ENCODE data around the gene NUP43.
"Not testable (repeated sequence)": the region's sequence is repeated elsewhere in the genome, so short reads cannot be mapped to it uniquely, and the experiment has no call there.

Gene NUP43

DNA sequence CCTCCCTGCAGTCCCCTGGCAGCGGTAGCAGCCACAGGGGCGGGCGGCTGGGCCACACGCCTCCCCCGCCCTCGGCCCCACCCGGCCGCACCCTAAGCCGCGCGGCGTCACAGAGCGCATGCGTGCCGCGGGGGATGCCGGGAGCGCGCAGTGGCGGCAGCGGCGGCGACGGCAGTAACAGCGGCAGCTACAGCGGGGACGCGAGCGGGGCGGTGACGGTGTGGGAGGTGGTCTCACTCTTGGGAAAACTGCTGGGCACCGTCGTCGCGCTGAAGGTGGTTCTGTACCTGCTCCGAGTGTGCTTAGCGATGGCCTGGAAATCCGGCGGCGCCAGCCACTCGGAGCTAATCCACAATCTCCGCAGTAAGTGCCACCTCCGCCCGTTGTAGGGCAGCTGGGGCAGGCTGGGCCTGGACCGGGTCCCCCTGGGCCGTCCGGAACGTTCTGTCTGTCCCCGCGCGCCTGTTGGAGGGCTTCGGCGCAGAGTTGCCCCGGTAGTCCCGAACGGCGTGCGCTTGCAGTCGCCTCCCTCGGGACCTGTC lies 3.3 kb upstream of the NUP43 start, which contains the start of gene PCMT1:
Gene PCMT1 (plus strand): TSS at position 148 of the 542 bp plus-strand sequence. CDS start 161 bp downstream, at position 309.
- peak within 1 kb of the TSS; percentile 92 for H3K27ac ChIP-seq (replicated peaks; ENCODE audit: low read length)
- H3K14ac ChIP-seq (ENCODE audit: low read length), result peak within 1 kb of the TSS; percentile 85
- WGBS, 2 donors (ENCODE audit: extremely low coverage in 2 of 2, insufficient read length in 2 of 2, insufficient replicate concordance in 1 of 2), result no CpG with 5 or more reads among the region's 60 CpGs
- no peaks in the 10 kb centered on the region for H3K36me3 ChIP-seq (replicated peaks in 1 of 2; ENCODE audit: control insufficient read depth in 2 of 2, insufficient read depth in 2 of 2, low read length in 2 of 2)
- H3K79me1 ChIP-seq (ENCODE audit: low read depth, low read length), result peaks cover 10% of the 10 kb centered on the region
- H4K8ac ChIP-seq (ENCODE audit: low read depth, low read length), result no peak within 1 kb of the TSS
- H2BK12ac ChIP-seq (ENCODE audit: low read length), result no peak within 1 kb of the TSS
- peak within 1 kb of the TSS; percentile 6 for H2BK15ac ChIP-seq (ENCODE audit: low read length)
- peaks cover 0 to 6% of the 10 kb centered on the region in 2 donors for H3K4me1 ChIP-seq (ENCODE audit: control insufficient read depth in 2 of 2, insufficient read depth in 1 of 2, low read depth in 1 of 2, low read length in 2 of 2)
- H3K9me3 ChIP-seq (replicated peaks in 1 of 2; ENCODE audit: control insufficient read depth in 2 of 2, insufficient read depth in 1 of 2, low read depth in 1 of 2, low read length in 2 of 2), result peaks cover 0 to 2% of the 10 kb centered on the region in 2 donors
- H4K91ac ChIP-seq (ENCODE audit: low read depth, low read length, poor library complexity), result no peak within 1 kb of the TSS
- peak within 1 kb of the TSS; percentile 70 for H2AK5ac ChIP-seq (ENCODE audit: low read depth, low read length)
- peak within 1 kb of the TSS; percentile 84 for H3K4ac ChIP-seq (ENCODE audit: low read length)
- no peaks in the 10 kb centered on the region for H3K27me3 ChIP-seq (ENCODE audit: control insufficient read depth in 3 of 3, insufficient read depth in 3 of 3, low read depth in 1 of 3, low read length in 3 of 3)
- peak within 1 kb of the TSS; percentile 75 to 96 for H3K4me3 ChIP-seq (ENCODE audit: low read length in 2 of 2)
- peak within 1 kb of the TSS; percentile 100 for H2AFZ ChIP-seq (ENCODE audit: low read length)
- H2BK5ac ChIP-seq (ENCODE audit: low read length), result peak within 1 kb of the TSS; percentile 88
- H3K18ac ChIP-seq (ENCODE audit: low read length), result peak within 1 kb of the TSS; percentile 97
- H3K9ac ChIP-seq (ENCODE audit: low read depth, low read length, poor library complexity), result peak within 1 kb of the TSS; percentile 95
- peak within 1 kb of the TSS; percentile 100 for H3K23ac ChIP-seq (ENCODE audit: low read depth, low read length, poor library complexity)
- peak within 1 kb of the TSS; percentile 89 for H3K4me2 ChIP-seq (ENCODE audit: insufficient read depth, low read length, poor library complexity, severe bottlenecking)
- DNase-seq (ENCODE audit: low spot score), result peak; percentile 92
- no peak within 1 kb of the TSS for H2BK120ac ChIP-seq (ENCODE audit: low read depth, low read length)

DNA sequence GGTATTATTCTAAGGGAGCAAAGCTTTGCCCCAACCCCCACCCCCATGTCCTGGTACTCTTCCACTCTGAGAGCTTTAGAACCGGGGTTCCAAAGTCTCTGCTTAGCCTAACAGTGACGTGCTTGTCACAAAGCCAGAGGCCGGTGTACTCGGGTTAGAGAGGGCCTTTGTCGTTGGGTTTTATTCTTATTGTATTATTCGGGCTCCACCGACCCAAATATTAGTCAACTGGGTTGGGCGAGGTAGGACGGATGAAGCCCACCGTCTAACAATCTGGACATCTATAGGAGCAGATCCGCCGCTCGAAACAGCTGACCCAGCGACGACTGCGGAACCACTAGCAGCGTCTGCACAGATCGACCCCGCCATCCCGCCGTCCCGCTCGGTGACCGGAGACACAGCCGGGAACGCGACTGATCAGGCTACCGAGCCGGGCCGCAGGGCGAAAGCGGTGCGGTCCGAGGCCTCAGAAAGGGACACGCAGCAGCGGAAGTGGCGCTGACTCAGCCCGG lies 2.8 kb upstream of the NUP43 start:
- WGBS, 2 donors (ENCODE audit: extremely low coverage in 2 of 2, insufficient read length in 2 of 2, insufficient replicate concordance in 1 of 2), result no CpG with 5 or more reads among the region's 38 CpGs
- not testable (repeated sequence) for H4K91ac ChIP-seq (ENCODE audit: low read depth, low read length, poor library complexity); H3K14ac ChIP-seq (ENCODE audit: low read length); H2AK5ac ChIP-seq (ENCODE audit: low read depth, low read length); H2BK5ac ChIP-seq (ENCODE audit: low read length); H2BK12ac ChIP-seq (ENCODE audit: low read length); H2BK120ac ChIP-seq (ENCODE audit: low read depth, low read length); H2BK15ac ChIP-seq (ENCODE audit: low read length); H3K79me1 ChIP-seq (ENCODE audit: low read depth, low read length); H3K36me3 ChIP-seq (replicated peaks in 1 of 2; ENCODE audit: control insufficient read depth in 2 of 2, insufficient read depth in 2 of 2, low read length in 2 of 2); H3K4me1 ChIP-seq (ENCODE audit: control insufficient read depth in 2 of 2, insufficient read depth in 1 of 2, low read depth in 1 of 2, low read length in 2 of 2); H3K27me3 ChIP-seq (ENCODE audit: control insufficient read depth in 3 of 3, insufficient read depth in 3 of 3, low read depth in 1 of 3, low read length in 3 of 3); H3K9me3 ChIP-seq (replicated peaks in 1 of 2; ENCODE audit: control insufficient read depth in 2 of 2, insufficient read depth in 1 of 2, low read depth in 1 of 2, low read length in 2 of 2); DNase-seq (ENCODE audit: low spot score); H3K4ac ChIP-seq (ENCODE audit: low read length); H4K8ac ChIP-seq (ENCODE audit: low read depth, low read length)
- Histone ChIP-seq H3K9ac (ENCODE audit: low read depth, low read length, poor library complexity) (peak overlapping the region; percentile 81), H3K4me3 (ENCODE audit: low read length in 2 of 2) (peak overlapping the region; percentile 75 to 84), H3K27ac (replicated peaks; ENCODE audit: low read length) (peak overlapping the region; percentile 64), H2AFZ (ENCODE audit: low read length) (peak overlapping the region; percentile 100), H3K18ac (ENCODE audit: low read length) (peak overlapping the region; percentile 89), H3K23ac (ENCODE audit: low read depth, low read length, poor library complexity) (peak overlapping the region; percentile 100), H3K4me2 (ENCODE audit: insufficient read depth, low read length, poor library complexity, severe bottlenecking) (peak overlapping the region; percentile 57)

DNA sequence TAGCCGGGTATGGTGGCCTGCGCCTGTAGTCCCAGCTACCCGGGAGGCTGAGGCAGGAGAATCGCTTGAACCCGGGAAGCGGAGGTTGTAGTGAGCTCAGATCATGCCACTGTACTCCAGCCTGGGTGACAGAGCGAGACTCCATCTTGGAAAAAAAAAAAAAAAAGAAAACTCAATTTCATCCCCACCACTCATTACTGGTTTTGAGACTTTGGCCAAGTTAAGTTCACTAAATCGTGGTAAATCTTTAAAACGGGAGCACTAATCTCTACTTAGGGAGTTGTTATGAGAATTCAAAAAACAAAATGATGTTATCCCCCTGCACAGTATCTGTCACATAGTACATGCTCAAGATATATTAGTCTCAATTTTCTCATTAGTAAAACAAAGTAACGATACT lies 1.1 kb downstream of the NUP43 start:
- H2BK15ac ChIP-seq (ENCODE audit: low read length); H3K79me1 ChIP-seq (ENCODE audit: low read depth, low read length); H2BK120ac ChIP-seq (ENCODE audit: low read depth, low read length); H2BK12ac ChIP-seq (ENCODE audit: low read length); H4K8ac ChIP-seq (ENCODE audit: low read depth, low read length); H2AFZ ChIP-seq (ENCODE audit: low read length); H3K27me3 ChIP-seq (ENCODE audit: control insufficient read depth in 3 of 3, insufficient read depth in 3 of 3, low read depth in 1 of 3, low read length in 3 of 3); H3K4me2 ChIP-seq (ENCODE audit: insufficient read depth, low read length, poor library complexity, severe bottlenecking); H3K18ac ChIP-seq (ENCODE audit: low read length); H4K91ac ChIP-seq (ENCODE audit: low read depth, low read length, poor library complexity); H2BK5ac ChIP-seq (ENCODE audit: low read length); H3K27ac ChIP-seq (replicated peaks; ENCODE audit: low read length); H3K4ac ChIP-seq (ENCODE audit: low read length); H3K9ac ChIP-seq (ENCODE audit: low read depth, low read length, poor library complexity); DNase-seq (ENCODE audit: low spot score); H2AK5ac ChIP-seq (ENCODE audit: low read depth, low read length); H3K9me3 ChIP-seq (replicated peaks in 1 of 2; ENCODE audit: control insufficient read depth in 2 of 2, insufficient read depth in 1 of 2, low read depth in 1 of 2, low read length in 2 of 2); H3K14ac ChIP-seq (ENCODE audit: low read length); H3K23ac ChIP-seq (ENCODE audit: low read depth, low read length, poor library complexity); H3K4me1 ChIP-seq (ENCODE audit: control insufficient read depth in 2 of 2, insufficient read depth in 1 of 2, low read depth in 1 of 2, low read length in 2 of 2): not testable (repeated sequence)
- H3K4me3 ChIP-seq (ENCODE audit: low read length in 2 of 2), result peak overlapping the region in 1 of 2 donors; percentile 65
- no CpG with 5 or more reads among the region's 10 CpGs for WGBS, 2 donors (ENCODE audit: extremely low coverage in 2 of 2, insufficient read length in 2 of 2, insufficient replicate concordance in 1 of 2)
- peaks cover 17 to 39% of the 10 kb centered on the region in 2 donors for H3K36me3 ChIP-seq (replicated peaks in 1 of 2; ENCODE audit: control insufficient read depth in 2 of 2, insufficient read depth in 2 of 2, low read length in 2 of 2)

DNA sequence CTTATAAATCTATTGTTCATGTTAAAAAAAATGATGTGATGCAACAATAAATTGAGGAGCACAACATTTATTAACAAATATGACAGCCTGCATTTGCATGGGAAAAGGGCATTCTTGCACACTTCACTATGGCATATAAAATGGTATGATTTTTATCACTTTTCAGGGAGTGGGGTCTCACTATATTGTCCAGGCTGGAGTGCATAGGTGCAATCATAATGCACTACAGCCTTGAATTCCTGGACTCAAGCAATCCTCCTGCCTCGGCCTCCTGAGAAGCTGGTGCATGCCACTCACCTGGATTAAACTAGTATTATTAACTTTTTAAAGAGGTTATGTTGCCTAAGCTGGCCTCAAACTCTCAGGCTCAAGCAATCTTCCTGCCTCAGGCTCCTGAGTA lies 11.4 kb downstream of the NUP43 start:
- WGBS, 2 donors (ENCODE audit: extremely low coverage in 2 of 2, insufficient read length in 2 of 2, insufficient replicate concordance in 1 of 2), result no CpG with 5 or more reads among the region's 1 CpG
- peaks cover 26 to 98% of the 10 kb centered on the region in 2 donors for H3K36me3 ChIP-seq (replicated peaks in 1 of 2; ENCODE audit: control insufficient read depth in 2 of 2, insufficient read depth in 2 of 2, low read length in 2 of 2)

More for the DNA sequence above, 11.4 kb downstream of the NUP43 start:
- Histone ChIP-seq H3K9ac (ENCODE audit: low read depth, low read length, poor library complexity) (no peak overlapping the region), H4K91ac (ENCODE audit: low read depth, low read length, poor library complexity) (no peak overlapping the region), H3K79me1 (ENCODE audit: low read depth, low read length) (no peaks in the 10 kb centered on the region), H2BK120ac (ENCODE audit: low read depth, low read length) (no peak overlapping the region), H2BK12ac (ENCODE audit: low read length) (no peak overlapping the region), H3K27me3 (ENCODE audit: control insufficient read depth in 3 of 3, insufficient read depth in 3 of 3, low read depth in 1 of 3, low read length in 3 of 3) (no peaks in the 10 kb centered on the region), H3K4me1 (ENCODE audit: control insufficient read depth in 2 of 2, insufficient read depth in 1 of 2, low read depth in 1 of 2, low read length in 2 of 2) (no peaks in the 10 kb centered on the region), H2BK15ac (ENCODE audit: low read length) (no peak overlapping the region), H3K4me2 (ENCODE audit: insufficient read depth, low read length, poor library complexity, severe bottlenecking) (no peak overlapping the region), H2AK5ac (ENCODE audit: low read depth, low read length) (no peak overlapping the region), H3K9me3 (replicated peaks in 1 of 2; ENCODE audit: control insufficient read depth in 2 of 2, insufficient read depth in 1 of 2, low read depth in 1 of 2, low read length in 2 of 2) (no peaks in the 10 kb centered on the region), H3K14ac (ENCODE audit: low read length) (no peak overlapping the region), H4K8ac (ENCODE audit: low read depth, low read length) (no peak overlapping the region), H2BK5ac (ENCODE audit: low read length) (no peak overlapping the region), H3K18ac (ENCODE audit: low read length) (no peak overlapping the region), H3K23ac (ENCODE audit: low read depth, low read length, poor library complexity) (no peak overlapping the region), H3K4me3 (ENCODE audit: low read length in 2 of 2) (no peak overlapping the region), H3K4ac (ENCODE audit: low read length) (no peak overlapping the region), H3K27ac (replicated peaks; ENCODE audit: low read length) (no peak overlapping the region), H2AFZ (ENCODE audit: low read length) (no peak overlapping the region)
- no peak for DNase-seq (ENCODE audit: low spot score)
